ENCODE measurements around the gene CHFR. TPM values are rescaled to one million over a fixed set of nuclear protein-coding genes. Genes with fewer than 3 reads are reported as not detected.

Gene CHFR
- total and polyA plus RNA-seq, 2 experiments from 2014 or later = 23.0 to 42.7 TPM

DNA sequence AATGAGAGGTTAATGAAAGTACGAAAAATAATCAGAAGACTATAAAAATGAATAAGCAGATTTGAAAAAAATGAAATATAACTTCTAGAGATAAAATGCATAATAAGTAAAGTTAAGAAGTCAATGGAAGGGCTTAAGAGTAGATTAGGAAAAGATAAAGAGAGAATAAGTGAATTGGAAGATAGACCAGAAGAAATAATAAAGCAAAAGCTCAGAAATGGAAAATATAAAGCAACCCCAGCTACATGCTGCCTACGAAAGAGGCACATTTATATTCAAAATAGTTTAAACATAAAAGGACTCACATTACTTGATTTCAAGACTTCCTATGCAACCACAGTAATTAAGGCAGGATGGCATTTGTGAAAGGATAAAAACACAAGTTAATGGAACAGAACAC is 48.8 kb upstream of the CHFR start:
- peaks cover 80% of the 10 kb centered on the region for H3K36me3 Mint-ChIP-seq (ENCODE audit: low read depth)
- peaks cover 8% of the 10 kb centered on the region; the same call in 1 of the 2 replicates for H3K36me3 ChIP-seq (ENCODE audit: insufficient read depth)
- H3K27ac Mint-ChIP-seq = no peak overlapping the region
- peaks cover 79% of the 10 kb centered on the region for H3K9me3 Mint-ChIP-seq
- no peak overlapping the region for H3K27ac ChIP-seq (ENCODE audit: low read depth)
- H3K79me2 ChIP-seq (replicated peaks; ENCODE audit: insufficient read depth) = no peaks in the 10 kb centered on the region
- H4K20me1 ChIP-seq (replicated peaks; ENCODE audit: insufficient read depth) = no peaks in the 10 kb centered on the region
- H3K4me1 ChIP-seq (ENCODE audit: insufficient read depth) = no peaks in the 10 kb centered on the region
- no peaks in the 10 kb centered on the region for H3F3A ChIP-seq (replicated peaks; ENCODE audit: low read depth)
- no peak overlapping the region for H3K4me3 ChIP-seq
- H3K4me3 Mint-ChIP-seq = no peak overlapping the region
- peaks cover 7% of the 10 kb centered on the region for H3K27me3 Mint-ChIP-seq (ENCODE audit: insufficient read depth, low read depth, poor library complexity)
- H3K4me1 Mint-ChIP-seq = no peaks in the 10 kb centered on the region
- DNase-seq (ENCODE audit: low spot score) = no peak
- H3K9me2 ChIP-seq (ENCODE audit: insufficient read depth) = no peaks in the 10 kb centered on the region
- TF ChIP-seq, protein P1, sequence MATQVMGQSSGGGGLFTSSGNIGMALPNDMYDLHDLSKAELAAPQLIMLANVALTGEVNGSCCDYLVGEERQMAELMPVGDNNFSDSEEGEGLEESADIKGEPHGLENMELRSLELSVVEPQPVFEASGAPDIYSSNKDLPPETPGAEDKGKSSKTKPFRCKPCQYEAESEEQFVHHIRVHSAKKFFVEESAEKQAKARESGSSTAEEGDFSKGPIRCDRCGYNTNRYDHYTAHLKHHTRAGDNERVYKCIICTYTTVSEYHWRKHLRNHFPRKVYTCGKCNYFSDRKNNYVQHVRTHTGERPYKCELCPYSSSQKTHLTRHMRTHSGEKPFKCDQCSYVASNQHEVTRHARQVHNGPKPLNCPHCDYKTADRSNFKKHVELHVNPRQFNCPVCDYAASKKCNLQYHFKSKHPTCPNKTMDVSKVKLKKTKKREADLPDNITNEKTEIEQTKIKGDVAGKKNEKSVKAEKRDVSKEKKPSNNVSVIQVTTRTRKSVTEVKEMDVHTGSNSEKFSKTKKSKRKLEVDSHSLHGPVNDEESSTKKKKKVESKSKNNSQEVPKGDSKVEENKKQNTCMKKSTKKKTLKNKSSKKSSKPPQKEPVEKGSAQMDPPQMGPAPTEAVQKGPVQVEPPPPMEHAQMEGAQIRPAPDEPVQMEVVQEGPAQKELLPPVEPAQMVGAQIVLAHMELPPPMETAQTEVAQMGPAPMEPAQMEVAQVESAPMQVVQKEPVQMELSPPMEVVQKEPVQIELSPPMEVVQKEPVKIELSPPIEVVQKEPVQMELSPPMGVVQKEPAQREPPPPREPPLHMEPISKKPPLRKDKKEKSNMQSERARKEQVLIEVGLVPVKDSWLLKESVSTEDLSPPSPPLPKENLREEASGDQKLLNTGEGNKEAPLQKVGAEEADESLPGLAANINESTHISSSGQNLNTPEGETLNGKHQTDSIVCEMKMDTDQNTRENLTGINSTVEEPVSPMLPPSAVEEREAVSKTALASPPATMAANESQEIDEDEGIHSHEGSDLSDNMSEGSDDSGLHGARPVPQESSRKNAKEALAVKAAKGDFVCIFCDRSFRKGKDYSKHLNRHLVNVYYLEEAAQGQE (IDR thresholded peaks at IDR 0.05; ENCODE audit: unreplicated experiment) = no peak
- TF ChIP-seq ZNF114 (CRISPR knock-in tag; IDR thresholded peaks at IDR 0.05) (no peak), STAT1 (IDR thresholded peaks at IDR 0.05; ENCODE audit: unreplicated experiment) (no peak), POLR2AphosphoS5 (IDR thresholded peaks at IDR 0.05; ENCODE audit: low read depth) (no peak), EZH2phosphoT487 (IDR thresholded peaks at IDR 0.05; ENCODE audit: unreplicated experiment) (no peak), NANOG (IDR thresholded peaks at IDR 0.05; ENCODE audit: borderline replicate concordance) (no peak), EZH2 (IDR thresholded peaks at IDR 0.05; ENCODE audit: low read depth, unreplicated experiment) (no peak), ZNF331 (CRISPR knock-in tag; IDR thresholded peaks at IDR 0.05; ENCODE audit: low read depth) (no peak)
- ATAC-seq = no peak
- no peak overlapping the region for H2AFZ ChIP-seq
- no peaks in the 10 kb centered on the region for H3K27me3 ChIP-seq (ENCODE audit: insufficient read depth)
- H3K4me2 ChIP-seq = no peak overlapping the region

DNA sequence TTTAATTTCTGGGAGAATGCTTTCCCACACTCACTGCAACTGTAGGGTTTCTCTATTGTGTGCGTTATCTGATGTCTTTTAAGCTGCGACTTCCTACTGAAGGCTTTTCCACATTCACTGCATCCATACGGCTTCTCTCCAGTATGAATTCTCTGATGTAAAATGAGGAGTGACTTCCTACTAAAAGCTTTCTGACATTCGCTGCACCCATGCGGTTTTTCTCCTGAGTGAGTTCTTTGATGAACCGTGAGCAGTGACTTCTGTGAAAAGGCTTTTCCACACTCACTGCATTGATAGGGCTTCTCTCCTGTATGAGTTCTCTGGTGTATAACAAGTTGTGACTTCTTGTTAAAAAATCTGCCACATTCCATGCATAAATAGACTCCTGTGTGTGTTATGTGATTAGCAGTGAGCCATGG is 39.0 kb upstream of the CHFR start:
- Histone ChIP-seq H3K27me3 (ENCODE audit: insufficient read depth) (0 out of 2 replicates have a peak, but pooled peaks cover 4% of the 10 kb centered on the region), H3K9me2 (ENCODE audit: insufficient read depth) (no peaks in the 10 kb centered on the region), H3K4me2 (no peak overlapping the region), H4K20me1 (replicated peaks; ENCODE audit: insufficient read depth) (no peaks in the 10 kb centered on the region), H3K27ac (ENCODE audit: low read depth) (no peak overlapping the region), H3K4me3 (no peak overlapping the region; the same call in 1 of the 2 replicates), H3K4me1 (ENCODE audit: insufficient read depth) (no peaks in the 10 kb centered on the region), H3F3A (replicated peaks; ENCODE audit: low read depth) (0 out of 2 replicates have a peak, but pooled peaks cover 8% of the 10 kb centered on the region), H3K79me2 (replicated peaks; ENCODE audit: insufficient read depth) (no peaks in the 10 kb centered on the region), H3K36me3 (ENCODE audit: insufficient read depth) (peaks cover 47% of the 10 kb centered on the region), H2AFZ (no peak overlapping the region)
- Mint-ChIP-seq H3K9me3 (peaks cover 100% of the 10 kb centered on the region), H3K4me1 (no peaks in the 10 kb centered on the region), H3K36me3 (ENCODE audit: low read depth) (peaks cover 92% of the 10 kb centered on the region), H3K27ac (no peak overlapping the region), H3K27me3 (ENCODE audit: insufficient read depth, low read depth, poor library complexity) (peaks cover 2% of the 10 kb centered on the region), H3K4me3 (no peak overlapping the region)
- no peak for DNase-seq (ENCODE audit: low spot score)
- no peak for ATAC-seq
- TF ChIP-seq ETS1 (IDR thresholded peaks at IDR 0.05) = no peak
- no peak for TF ChIP-seq ZNF331 (CRISPR knock-in tag; IDR thresholded peaks at IDR 0.05; ENCODE audit: low read depth)
- TF ChIP-seq EZH2phosphoT487 (IDR thresholded peaks at IDR 0.05; ENCODE audit: unreplicated experiment) = no peak
- TF ChIP-seq POLR2AphosphoS5 (IDR thresholded peaks at IDR 0.05; ENCODE audit: low read depth) = no peak
- TF ChIP-seq ZNF114 (CRISPR knock-in tag; IDR thresholded peaks at IDR 0.05) = no peak
- TF ChIP-seq NANOG (IDR thresholded peaks at IDR 0.05; ENCODE audit: borderline replicate concordance) = no peak
- TF ChIP-seq, protein P2, sequence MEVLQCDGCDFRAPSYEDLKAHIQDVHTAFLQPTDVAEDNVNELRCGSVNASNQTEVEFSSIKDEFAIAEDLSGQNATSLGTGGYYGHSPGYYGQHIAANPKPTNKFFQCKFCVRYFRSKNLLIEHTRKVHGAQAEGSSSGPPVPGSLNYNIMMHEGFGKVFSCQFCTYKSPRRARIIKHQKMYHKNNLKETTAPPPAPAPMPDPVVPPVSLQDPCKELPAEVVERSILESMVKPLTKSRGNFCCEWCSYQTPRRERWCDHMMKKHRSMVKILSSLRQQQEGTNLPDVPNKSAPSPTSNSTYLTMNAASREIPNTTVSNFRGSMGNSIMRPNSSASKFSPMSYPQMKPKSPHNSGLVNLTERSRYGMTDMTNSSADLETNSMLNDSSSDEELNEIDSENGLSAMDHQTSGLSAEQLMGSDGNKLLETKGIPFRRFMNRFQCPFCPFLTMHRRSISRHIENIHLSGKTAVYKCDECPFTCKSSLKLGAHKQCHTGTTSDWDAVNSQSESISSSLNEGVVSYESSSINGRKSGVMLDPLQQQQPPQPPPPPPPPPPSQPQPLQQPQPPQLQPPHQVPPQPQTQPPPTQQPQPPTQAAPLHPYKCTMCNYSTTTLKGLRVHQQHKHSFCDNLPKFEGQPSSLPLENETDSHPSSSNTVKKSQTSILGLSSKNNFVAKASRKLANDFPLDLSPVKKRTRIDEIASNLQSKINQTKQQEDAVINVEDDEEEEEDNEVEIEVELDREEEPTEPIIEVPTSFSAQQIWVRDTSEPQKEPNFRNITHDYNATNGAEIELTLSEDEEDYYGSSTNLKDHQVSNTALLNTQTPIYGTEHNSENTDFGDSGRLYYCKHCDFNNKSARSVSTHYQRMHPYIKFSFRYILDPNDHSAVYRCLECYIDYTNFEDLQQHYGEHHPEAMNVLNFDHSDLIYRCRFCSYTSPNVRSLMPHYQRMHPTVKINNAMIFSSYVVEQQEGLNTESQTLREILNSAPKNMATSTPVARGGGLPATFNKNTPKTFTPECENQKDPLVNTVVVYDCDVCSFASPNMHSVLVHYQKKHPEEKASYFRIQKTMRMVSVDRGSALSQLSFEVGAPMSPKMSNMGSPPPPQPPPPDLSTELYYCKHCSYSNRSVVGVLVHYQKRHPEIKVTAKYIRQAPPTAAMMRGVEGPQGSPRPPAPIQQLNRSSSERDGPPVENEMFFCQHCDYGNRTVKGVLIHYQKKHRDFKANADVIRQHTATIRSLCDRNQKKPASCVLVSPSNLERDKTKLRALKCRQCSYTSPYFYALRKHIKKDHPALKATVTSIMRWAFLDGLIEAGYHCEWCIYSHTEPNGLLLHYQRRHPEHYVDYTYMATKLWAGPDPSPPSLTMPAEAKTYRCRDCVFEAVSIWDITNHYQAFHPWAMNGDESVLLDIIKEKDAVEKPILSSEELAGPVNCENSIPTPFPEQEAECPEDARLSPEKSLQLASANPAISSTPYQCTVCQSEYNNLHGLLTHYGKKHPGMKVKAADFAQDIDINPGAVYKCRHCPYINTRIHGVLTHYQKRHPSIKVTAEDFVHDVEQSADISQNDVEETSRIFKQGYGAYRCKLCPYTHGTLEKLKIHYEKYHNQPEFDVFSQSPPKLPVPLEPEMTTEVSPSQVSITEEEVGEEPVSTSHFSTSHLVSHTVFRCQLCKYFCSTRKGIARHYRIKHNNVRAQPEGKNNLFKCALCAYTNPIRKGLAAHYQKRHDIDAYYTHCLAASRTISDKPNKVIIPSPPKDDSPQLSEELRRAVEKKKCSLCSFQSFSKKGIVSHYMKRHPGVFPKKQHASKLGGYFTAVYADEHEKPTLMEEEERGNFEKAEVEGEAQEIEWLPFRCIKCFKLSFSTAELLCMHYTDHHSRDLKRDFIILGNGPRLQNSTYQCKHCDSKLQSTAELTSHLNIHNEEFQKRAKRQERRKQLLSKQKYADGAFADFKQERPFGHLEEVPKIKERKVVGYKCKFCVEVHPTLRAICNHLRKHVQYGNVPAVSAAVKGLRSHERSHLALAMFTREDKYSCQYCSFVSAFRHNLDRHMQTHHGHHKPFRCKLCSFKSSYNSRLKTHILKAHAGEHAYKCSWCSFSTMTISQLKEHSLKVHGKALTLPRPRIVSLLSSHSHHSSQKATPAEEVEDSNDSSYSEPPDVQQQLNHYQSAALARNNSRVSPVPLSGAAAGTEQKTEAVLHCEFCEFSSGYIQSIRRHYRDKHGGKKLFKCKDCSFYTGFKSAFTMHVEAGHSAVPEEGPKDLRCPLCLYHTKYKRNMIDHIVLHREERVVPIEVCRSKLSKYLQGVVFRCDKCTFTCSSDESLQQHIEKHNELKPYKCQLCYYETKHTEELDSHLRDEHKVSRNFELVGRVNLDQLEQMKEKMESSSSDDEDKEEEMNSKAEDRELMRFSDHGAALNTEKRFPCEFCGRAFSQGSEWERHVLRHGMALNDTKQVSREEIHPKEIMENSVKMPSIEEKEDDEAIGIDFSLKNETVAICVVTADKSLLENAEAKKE (CRISPR knock-in tag; IDR thresholded peaks at IDR 0.05) = no peak
- no peak for TF ChIP-seq EZH2 (IDR thresholded peaks at IDR 0.05; ENCODE audit: low read depth, unreplicated experiment)

Data from GM23338 (cell line).